ENCODE measurements around the gene NPLOC4. TPM values are rescaled to one million over a fixed set of nuclear protein-coding genes. Genes with fewer than 3 reads are reported as not detected.

The NPLOC4 gene
- total RNA-seq, 1 donor = 46.5 TPM

DNA sequence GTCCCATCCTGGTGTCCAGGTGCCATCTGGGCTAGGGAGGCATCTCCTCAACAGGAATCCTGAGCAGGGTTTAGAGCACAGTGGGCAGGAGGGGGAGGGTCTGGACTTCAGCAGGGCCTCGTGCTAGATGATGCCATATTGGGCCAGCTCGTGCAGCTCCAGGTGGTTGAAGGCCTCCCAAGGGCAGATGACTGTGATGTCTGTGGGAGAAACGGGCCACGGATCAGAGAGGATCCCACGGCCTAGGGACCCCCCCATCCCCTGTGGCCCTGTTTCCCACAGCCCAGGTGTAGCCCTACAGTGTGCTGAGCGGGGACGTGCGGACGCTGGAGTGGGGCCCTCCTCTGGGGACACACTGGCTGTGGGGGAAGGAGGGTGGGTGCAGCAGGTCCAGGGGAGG is 14.0 kb upstream of the NPLOC4 start:
- H3K4me3 ChIP-seq (ENCODE audit: low read length) = no peak overlapping the region
- H3K9me3 ChIP-seq (ENCODE audit: low read depth, low read length) = no peaks in the 10 kb centered on the region
- peaks cover 5% of the 10 kb centered on the region for H3K27me3 ChIP-seq (ENCODE audit: insufficient read depth, low read length)
- H3K4me1 ChIP-seq (ENCODE audit: insufficient read depth, low read length) = peaks cover 13% of the 10 kb centered on the region

DNA sequence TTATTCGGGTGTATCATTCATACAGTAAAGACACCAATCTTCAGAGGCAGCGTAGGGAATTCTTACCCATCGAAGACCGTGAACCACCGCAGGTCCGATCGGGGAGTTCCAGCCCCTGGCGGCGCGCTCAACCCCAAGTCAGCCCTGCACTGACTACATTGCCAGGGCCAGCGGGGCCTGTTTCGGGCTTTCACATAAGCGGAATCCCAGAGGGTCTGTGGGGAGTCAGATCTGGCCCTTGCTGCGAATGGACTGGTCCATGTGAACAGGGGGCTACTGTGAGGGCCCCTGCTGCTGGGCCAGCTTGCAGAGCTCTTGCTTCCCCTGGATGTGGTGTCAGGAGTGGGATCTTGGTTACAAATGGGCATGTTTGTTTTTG is 11.8 kb upstream of the NPLOC4 start:
- Histone ChIP-seq H3K4me3 (ENCODE audit: low read length) (no peak overlapping the region), H3K9me3 (ENCODE audit: low read depth, low read length) (no peaks in the 10 kb centered on the region), H3K27me3 (ENCODE audit: insufficient read depth, low read length) (peaks cover 5% of the 10 kb centered on the region), H3K4me1 (ENCODE audit: insufficient read depth, low read length) (peaks cover 9% of the 10 kb centered on the region)

DNA sequence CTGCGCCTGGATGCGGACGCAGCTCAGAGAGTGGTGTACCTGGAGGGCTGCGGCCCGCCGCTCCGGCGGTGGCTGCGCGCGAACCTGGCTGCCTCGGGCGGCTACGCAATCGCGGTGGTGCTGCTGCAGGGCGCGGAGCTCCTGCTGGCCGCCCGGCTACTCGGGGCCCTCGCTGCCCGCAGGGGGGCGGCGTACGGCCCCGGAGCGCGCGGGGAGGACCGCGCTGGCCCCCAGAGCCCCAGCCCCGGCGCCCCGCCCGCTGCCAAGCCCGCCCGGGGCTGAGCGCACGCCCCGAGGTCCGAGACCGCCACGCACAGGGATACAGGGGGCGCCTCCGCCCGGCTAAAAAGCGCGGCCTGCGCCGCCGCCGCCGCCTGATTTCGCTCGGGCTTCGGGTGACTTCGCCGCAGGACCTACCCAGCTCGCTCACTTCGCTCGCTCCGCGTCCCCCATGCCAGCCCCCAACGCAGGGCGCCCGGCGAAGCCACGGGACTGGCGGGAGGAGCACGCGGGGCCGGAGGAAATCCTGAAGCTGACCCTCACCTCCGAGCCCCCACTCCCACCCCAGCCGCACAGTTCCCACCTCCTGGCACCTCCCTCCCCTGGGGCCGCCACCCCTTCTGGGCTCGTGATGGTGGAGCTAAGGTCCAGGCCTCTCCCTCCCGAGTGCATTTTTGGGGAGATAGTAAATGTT is 11.2 kb upstream of the NPLOC4 start:
- Histone ChIP-seq H3K4me1 (ENCODE audit: insufficient read depth, low read length) (peaks cover 4% of the 10 kb centered on the region), H3K9me3 (ENCODE audit: low read depth, low read length) (no peaks in the 10 kb centered on the region), H3K4me3 (ENCODE audit: low read length) (no peak overlapping the region), H3K27me3 (ENCODE audit: insufficient read depth, low read length) (peaks cover 5% of the 10 kb centered on the region)

DNA sequence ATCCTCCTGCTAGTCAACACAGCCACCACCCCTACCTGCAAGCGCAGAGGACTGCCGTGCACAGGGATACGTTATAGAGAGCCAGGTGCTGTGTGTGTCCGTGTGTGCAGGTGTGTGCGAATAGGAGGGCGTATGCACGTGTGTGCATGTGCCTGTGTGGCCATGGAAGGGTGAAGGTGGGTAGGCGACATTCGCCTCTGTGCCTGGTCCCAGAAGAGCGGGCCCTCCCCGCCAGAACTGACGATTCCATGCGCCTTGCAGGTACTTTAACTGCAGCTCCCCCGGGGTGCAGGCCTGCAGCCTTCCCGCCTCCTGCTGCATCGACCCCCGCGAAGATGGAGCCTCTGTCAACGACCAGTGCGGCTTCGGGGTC is 10.7 kb upstream of the NPLOC4 start:
- Histone ChIP-seq H3K4me3 (ENCODE audit: low read length) (no peak overlapping the region), H3K27me3 (ENCODE audit: insufficient read depth, low read length) (peaks cover 5% of the 10 kb centered on the region), H3K9me3 (ENCODE audit: low read depth, low read length) (no peaks in the 10 kb centered on the region), H3K4me1 (ENCODE audit: insufficient read depth, low read length) (no peaks in the 10 kb centered on the region)

DNA sequence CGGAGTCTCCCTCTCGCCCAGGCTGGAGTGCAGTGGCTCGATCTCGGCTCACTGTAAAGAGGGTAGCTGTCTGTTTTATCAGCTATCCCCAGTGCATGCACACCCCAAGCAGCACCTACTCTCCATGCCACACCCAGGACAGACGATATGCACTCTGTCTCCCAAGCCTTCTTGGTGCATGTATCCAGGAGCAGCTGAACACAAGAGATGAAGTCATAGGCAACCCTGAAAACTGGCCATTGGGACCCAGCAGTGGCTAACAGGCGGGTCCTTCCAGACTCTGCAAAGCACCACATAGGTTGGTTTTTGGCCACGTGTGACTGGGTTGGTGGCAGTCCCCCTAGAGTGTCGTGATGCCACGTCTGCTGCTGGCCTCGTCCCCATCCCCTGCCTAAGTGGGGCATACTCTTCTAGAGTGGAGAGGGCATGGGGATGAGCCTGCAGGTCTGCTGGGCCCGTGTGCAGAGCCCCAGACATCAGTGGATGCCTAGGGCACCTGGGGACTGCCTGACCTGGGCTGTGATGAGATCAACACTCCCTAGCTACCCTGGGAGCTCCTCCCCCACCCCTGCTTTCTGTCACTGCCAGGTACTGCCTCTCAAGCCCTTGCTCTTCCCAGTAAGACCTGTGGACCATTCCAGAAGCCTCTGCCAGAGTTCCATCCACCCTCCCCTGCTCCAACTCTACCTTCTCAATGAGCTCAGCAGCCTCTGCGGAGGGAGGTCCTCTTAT is 10.1 kb upstream of the NPLOC4 start:
- Histone ChIP-seq H3K27me3 (ENCODE audit: insufficient read depth, low read length) (peaks cover 5% of the 10 kb centered on the region), H3K4me1 (ENCODE audit: insufficient read depth, low read length) (no peaks in the 10 kb centered on the region), H3K9me3 (ENCODE audit: low read depth, low read length) (no peaks in the 10 kb centered on the region), H3K4me3 (ENCODE audit: low read length) (no peak overlapping the region)

DNA sequence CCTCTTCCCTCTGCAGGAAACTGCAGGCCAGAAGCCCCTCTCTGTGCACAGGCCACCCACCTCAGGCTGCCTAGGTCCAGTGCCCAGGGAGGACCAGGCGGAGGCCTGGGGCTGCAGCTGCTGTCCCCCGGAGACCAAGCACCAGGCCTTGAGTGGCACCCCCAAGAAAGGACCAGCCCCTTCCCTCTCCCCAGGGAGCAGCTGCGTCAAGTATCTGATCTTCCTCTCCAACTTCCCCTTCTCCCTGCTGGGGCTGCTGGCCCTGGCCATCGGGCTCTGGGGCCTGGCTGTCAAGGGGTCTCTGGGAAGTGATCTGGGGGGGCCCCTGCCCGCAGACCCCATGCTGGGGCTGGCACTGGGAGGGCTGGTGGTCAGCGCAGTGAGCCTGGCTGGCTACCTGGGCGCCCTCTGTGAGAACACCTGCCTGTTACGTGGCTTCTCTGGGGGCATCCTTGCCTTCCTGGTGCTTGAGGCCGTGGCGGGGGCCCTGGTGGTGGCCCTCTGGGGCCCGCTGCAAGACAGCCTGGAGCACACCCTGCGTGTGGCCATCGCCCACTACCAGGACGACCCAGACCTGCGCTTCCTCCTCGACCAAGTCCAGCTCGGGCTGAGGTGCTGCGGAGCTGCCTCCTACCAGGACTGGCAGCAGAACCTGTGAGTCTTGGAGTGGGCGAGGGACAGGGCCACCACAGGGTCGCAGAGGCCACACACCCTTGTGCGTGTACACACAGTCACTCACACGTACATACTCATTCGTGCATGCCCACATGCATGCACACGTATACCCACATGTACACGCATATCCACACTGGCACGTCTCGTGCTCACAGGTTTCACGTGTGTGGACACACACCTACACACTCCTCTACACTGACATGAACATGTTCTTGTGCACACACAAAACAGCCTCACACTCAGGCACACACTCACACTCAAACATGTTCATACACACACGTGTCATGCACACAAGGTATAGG is 8.4 kb upstream of the NPLOC4 start:
- H3K4me3 ChIP-seq (ENCODE audit: low read length) = no peak overlapping the region
- peaks cover 5% of the 10 kb centered on the region for H3K27me3 ChIP-seq (ENCODE audit: insufficient read depth, low read length)
- no peaks in the 10 kb centered on the region for H3K4me1 ChIP-seq (ENCODE audit: insufficient read depth, low read length)
- H3K9me3 ChIP-seq (ENCODE audit: low read depth, low read length) = no peaks in the 10 kb centered on the region

- Histone ChIP-seq H3K4me1 (ENCODE audit: insufficient read depth, low read length) (no peaks in the 10 kb centered on the region), H3K27me3 (ENCODE audit: insufficient read depth, low read length) (peaks cover 5% of the 10 kb centered on the region), H3K4me3 (ENCODE audit: low read length) (no peak overlapping the region), H3K9me3 (ENCODE audit: low read depth, low read length) (no peaks in the 10 kb centered on the region)
These were observed 7.6 kb upstream of the NPLOC4 start for GRCh38 chr17:81644496-81644895.

DNA sequence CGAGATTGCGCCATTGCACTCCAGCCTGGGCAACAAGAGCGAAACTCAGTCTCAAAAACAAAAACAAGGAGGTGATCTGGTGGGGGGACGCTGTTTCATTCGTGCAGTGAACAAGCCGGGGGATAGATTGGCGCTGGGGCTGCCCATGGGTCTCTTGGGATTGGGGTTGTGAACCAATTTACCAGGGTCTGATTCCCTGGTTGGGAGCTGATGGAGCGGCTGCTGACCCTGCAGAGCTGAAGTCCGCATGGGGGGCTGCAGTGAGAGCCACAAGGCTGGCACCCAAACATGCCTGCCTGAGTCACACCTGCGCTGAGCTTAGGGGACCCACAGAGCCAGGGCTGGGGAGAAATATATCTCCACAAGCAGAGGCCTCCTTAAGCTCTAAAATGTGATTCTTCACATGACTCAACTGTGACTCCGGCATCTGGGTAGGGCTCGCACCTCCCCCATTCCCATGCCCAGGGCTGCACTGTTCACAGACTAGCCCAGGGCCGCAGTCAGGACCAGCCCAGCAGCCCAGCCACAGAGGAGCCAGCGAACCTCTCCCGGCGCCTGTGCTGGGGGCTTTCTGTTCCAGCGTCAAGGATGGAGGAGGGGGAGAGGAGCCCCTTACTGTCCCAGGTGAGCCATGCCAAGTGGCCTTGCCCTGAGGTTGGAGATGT is 5.0 kb upstream of the NPLOC4 start:
- Histone ChIP-seq H3K9me3 (ENCODE audit: low read depth, low read length) (no peaks in the 10 kb centered on the region), H3K4me1 (ENCODE audit: insufficient read depth, low read length) (peaks cover 5% of the 10 kb centered on the region), H3K27me3 (ENCODE audit: insufficient read depth, low read length) (no peaks in the 10 kb centered on the region), H3K4me3 (ENCODE audit: low read length) (no peak overlapping the region)

GRCh38 chr17:81640011-81640410 is 3.1 kb upstream of the NPLOC4 start:
- no peaks in the 10 kb centered on the region for H3K9me3 ChIP-seq (ENCODE audit: low read depth, low read length)
- H3K4me1 ChIP-seq (ENCODE audit: insufficient read depth, low read length) = peaks cover 20% of the 10 kb centered on the region
- H3K4me3 ChIP-seq (ENCODE audit: low read length) = no peak overlapping the region
- H3K27me3 ChIP-seq (ENCODE audit: insufficient read depth, low read length) = no peaks in the 10 kb centered on the region

DNA sequence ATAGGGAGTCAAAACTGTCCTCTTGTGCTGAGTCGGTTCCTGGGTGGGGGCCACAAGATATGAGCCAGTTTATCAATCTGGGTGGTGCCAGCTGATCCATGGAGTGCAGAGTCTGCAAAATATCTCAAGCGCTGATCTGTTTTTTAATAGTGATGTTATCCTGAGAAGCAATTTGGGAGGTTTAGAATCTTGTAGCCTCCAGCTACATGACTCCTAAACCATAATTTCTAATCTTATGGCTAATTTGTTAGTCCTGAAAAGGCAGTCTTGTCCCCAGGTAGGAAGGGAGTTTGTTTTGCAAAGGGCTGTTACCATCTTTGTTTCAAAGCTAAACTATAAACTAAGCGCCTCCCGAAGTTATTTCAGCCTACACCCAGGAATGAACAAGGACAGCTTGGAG is 1.8 kb upstream of the NPLOC4 start:
- Histone ChIP-seq H3K4me3 (ENCODE audit: low read length) (no peak overlapping the region), H3K4me1 (ENCODE audit: insufficient read depth, low read length) (peaks cover 26% of the 10 kb centered on the region), H3K9me3 (ENCODE audit: low read depth, low read length) (no peaks in the 10 kb centered on the region), H3K27me3 (ENCODE audit: insufficient read depth, low read length) (no peaks in the 10 kb centered on the region)

- peak overlapping the region; percentile 80 for H3K4me3 ChIP-seq (ENCODE audit: low read length)
These were observed 873 bp downstream of the NPLOC4 start for GRCh38 chr17:81635973-81636504.

DNA sequence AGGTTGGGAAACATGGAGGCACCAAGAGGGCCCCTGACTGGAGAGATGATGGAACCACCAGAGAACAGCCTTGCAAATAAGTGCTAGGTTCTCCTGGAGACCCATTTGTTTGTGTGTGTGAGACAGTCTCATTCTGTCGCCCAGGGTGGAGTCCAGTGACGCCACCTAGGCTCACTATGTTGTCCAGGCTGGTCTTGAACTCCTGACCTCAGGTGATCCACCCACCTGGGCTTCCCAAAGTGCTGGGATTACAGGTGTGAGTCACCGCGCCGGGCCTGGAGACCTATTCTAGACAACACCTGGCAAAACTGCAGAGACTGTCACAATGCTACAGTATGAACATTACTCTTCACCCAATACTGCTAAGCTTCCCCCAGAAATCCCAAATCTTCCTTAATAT is 1.5 kb downstream of the NPLOC4 start:
- Histone ChIP-seq H3K27me3 (ENCODE audit: insufficient read depth, low read length) (no peaks in the 10 kb centered on the region), H3K9me3 (ENCODE audit: low read depth, low read length) (no peaks in the 10 kb centered on the region), H3K4me1 (ENCODE audit: insufficient read depth, low read length) (peaks cover 26% of the 10 kb centered on the region), H3K4me3 (ENCODE audit: low read length) (no peak overlapping the region)

More at GRCh38 chr17:81635973-81636504, 873 bp downstream of the NPLOC4 start:
- Histone ChIP-seq H3K4me1 (ENCODE audit: insufficient read depth, low read length) (peaks cover 26% of the 10 kb centered on the region), H3K27me3 (ENCODE audit: insufficient read depth, low read length) (no peaks in the 10 kb centered on the region), H3K9me3 (ENCODE audit: low read depth, low read length) (no peaks in the 10 kb centered on the region)

DNA sequence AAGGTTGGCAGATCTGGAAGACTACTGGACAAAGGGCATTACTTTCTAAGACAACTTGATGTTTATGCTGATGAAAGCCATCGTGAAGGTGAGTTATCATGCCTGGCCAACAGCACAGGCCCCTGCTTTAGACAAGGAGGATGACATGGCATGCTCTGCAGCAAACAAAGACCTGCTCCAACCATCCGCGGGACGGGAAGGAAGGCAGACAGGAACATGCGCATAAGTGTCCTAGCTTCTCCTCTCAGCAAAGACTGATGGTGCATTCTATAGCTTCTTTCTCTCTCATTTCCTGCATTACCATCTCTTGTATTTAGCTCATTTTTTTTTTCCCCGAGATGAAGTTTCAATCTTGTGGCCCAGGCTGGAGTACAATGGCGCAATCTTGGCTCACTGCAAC is 5.4 kb downstream of the NPLOC4 start:
- Histone ChIP-seq H3K27me3 (ENCODE audit: insufficient read depth, low read length) (no peaks in the 10 kb centered on the region), H3K9me3 (ENCODE audit: low read depth, low read length) (no peaks in the 10 kb centered on the region), H3K4me1 (ENCODE audit: insufficient read depth, low read length) (peaks cover 20% of the 10 kb centered on the region), H3K4me3 (ENCODE audit: low read length) (no peak overlapping the region)

DNA sequence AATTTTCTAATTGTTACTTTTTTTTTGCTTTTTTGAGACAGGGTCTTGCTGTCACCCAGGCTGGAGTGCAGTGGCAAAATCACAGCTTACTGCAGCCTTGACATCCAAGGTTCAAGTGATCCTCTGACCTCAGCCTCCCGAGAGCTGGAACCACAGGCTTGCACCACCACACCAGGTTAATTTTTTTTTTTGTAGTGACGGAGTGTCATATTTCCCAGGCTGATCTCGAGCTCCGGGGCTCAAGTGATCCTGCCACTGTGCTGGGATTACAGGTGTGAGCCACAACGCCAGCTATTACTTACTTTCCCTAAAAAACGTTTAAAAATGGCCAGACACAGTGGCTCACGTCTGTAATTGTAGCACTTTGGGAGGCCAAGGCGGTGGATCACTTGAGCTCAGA is 6.6 kb downstream of the NPLOC4 start:
- Histone ChIP-seq H3K4me1 (ENCODE audit: insufficient read depth, low read length) (peaks cover 8% of the 10 kb centered on the region), H3K9me3 (ENCODE audit: low read depth, low read length) (no peaks in the 10 kb centered on the region), H3K27me3 (ENCODE audit: insufficient read depth, low read length) (no peaks in the 10 kb centered on the region), H3K4me3 (ENCODE audit: low read length) (no peak overlapping the region)
